Measurements from ENCODE around the gene SCNN1A. TPM values are rescaled to one million over a fixed set of nuclear protein-coding genes. Genes with fewer than 3 reads are reported as not detected.

SCNN1A gene
- total and polyA plus RNA-seq, 9 donors = 1.2 to 141 (median 10.8) TPM

- no peaks in the 10 kb centered on the region for H3K9me3 ChIP-seq
- DNase-seq = no peak
- H3K4me3 ChIP-seq = no peak overlapping the region
- H3K4me1 ChIP-seq (ENCODE audit: insufficient read depth) = no peaks in the 10 kb centered on the region
- no peak overlapping the region for H3K27ac ChIP-seq
- no peak for TF ChIP-seq POLR2A (IDR thresholded peaks at IDR 0.05)
- TF ChIP-seq CTCF (IDR thresholded peaks at IDR 0.05) = no peak
- no peak for TF ChIP-seq EP300 (IDR thresholded peaks at IDR 0.05)
- H3K27me3 ChIP-seq = no peaks in the 10 kb centered on the region
- H3K36me3 ChIP-seq = no peaks in the 10 kb centered on the region
- 85 to 92% (median 89%) methylated on average over 7 of the region's 7 CpGs for WGBS, 3 donors
- intact Hi-C loops (cut with DNase I) = no loop called here
Observed at GRCh38 chr12:6301721-6302120, 73.6 kb downstream of the SCNN1A start.

GRCh38 chr12:6297170-6297569, 78.2 kb downstream of the SCNN1A start:
- Histone ChIP-seq H3K9me3 (no peaks in the 10 kb centered on the region), H3K27me3 (no peaks in the 10 kb centered on the region), H3K4me3 (no peak overlapping the region), H3K27ac (no peak overlapping the region), H3K4me1 (ENCODE audit: insufficient read depth) (no peaks in the 10 kb centered on the region), H3K36me3 (no peaks in the 10 kb centered on the region)
- 77 to 84% (median 79%) methylated on average over 9 to 10 of the region's 10 CpGs for WGBS, 3 donors
- no peak for DNase-seq
- intact Hi-C loops (cut with DNase I) = no loop called here
- TF ChIP-seq POLR2A (IDR thresholded peaks at IDR 0.05) (no peak), EP300 (IDR thresholded peaks at IDR 0.05) (no peak), CTCF (IDR thresholded peaks at IDR 0.05) (no peak)

Small RNA genes lying within 50 kb of the gene (small RNA-seq; reads per million reads assigned to genes)
- not detected for gene RN7SL391P

Other genes starting within 250 kb of the SCNN1A start
- gene CD9, start 175.2 kb downstream of the SCNN1A start, total RNA-seq = 100 to 1,000 TPM in 1 of 7 donors, 10 to 100 TPM in 6; 23.9 to 372 (median 49.2) TPM
- 100 to 1,000 TPM in 1 of 2 donors, 10 to 100 TPM in 1; 67.0 to 244 TPM for gene CD9, start 175.2 kb downstream of the SCNN1A start, polyA plus RNA-seq
- gene PLEKHG6, start 64.9 kb downstream of the SCNN1A start, total RNA-seq = 1 to 10 TPM in 1 of 7 donors, under 1 TPM in 5, not detected in 1; 0.17 to 1.7 (median 0.51) TPM
- gene PLEKHG6, start 64.9 kb downstream of the SCNN1A start, polyA plus RNA-seq = under 1 TPM in 1 of 2 donors, not detected in 1; 0.13 TPM
- 100 to 1,000 TPM; 116 to 274 (median 179) TPM for gene TNFRSF1A, start 33.5 kb downstream of the SCNN1A start, total RNA-seq
- 100 to 1,000 TPM in 1 of 2 donors, 10 to 100 TPM in 1; 92.8 to 230 TPM for gene TNFRSF1A, start 33.5 kb downstream of the SCNN1A start, polyA plus RNA-seq
- gene LTBR, start 8.6 kb upstream of the SCNN1A start, total RNA-seq = 100 to 1,000 TPM in 3 of 7 donors, 10 to 100 TPM in 4; 55.8 to 131 (median 92.6) TPM
- 10 to 100 TPM; 21.9 to 65.7 TPM for gene LTBR, start 8.6 kb upstream of the SCNN1A start, polyA plus RNA-seq
- gene CD27, start 69.4 kb upstream of the SCNN1A start, total RNA-seq = under 1 TPM in 5 of 7 donors, not detected in 2; 0.34 to 0.87 (median 0.55) TPM
- under 1 TPM; 0.38 to 0.63 TPM for gene CD27, start 69.4 kb upstream of the SCNN1A start, polyA plus RNA-seq
- 10 to 100 TPM; 10.3 to 23.4 (median 15.3) TPM for gene TAPBPL, start 76.5 kb upstream of the SCNN1A start, total RNA-seq
- gene TAPBPL, start 76.5 kb upstream of the SCNN1A start, polyA plus RNA-seq = 10 to 100 TPM; 16.5 to 37.5 TPM
- 10 to 100 TPM in 1 of 7 donors, 1 to 10 TPM in 6; 2.5 to 10.5 (median 5.8) TPM for gene VAMP1, start 95.1 kb upstream of the SCNN1A start, total RNA-seq
- gene VAMP1, start 95.1 kb upstream of the SCNN1A start, polyA plus RNA-seq = 10 to 100 TPM in 1 of 2 donors, 1 to 10 TPM in 1; 5.2 to 11.9 TPM
- 100 to 1,000 TPM in 4 of 7 donors, 10 to 100 TPM in 3; 27.5 to 119 (median 108) TPM for gene MRPL51, start 117.7 kb upstream of the SCNN1A start, total RNA-seq
- 100 to 1,000 TPM in 1 of 2 donors, 10 to 100 TPM in 1; 74.1 to 142 TPM for gene MRPL51, start 117.7 kb upstream of the SCNN1A start, polyA plus RNA-seq
- gene NCAPD2, start 118.5 kb upstream of the SCNN1A start, total RNA-seq = 10 to 100 TPM; 11.5 to 19.5 (median 16.4) TPM
- 10 to 100 TPM in 1 of 2 donors, 1 to 10 TPM in 1; 8.8 to 19.4 TPM for gene NCAPD2, start 118.5 kb upstream of the SCNN1A start, polyA plus RNA-seq
- gene GAPDH, start 159.0 kb upstream of the SCNN1A start, total RNA-seq = 1,000 to 10,000 TPM in 5 of 7 donors, 100 to 1,000 TPM in 2; 661 to 1,442 (median 1,249) TPM
- gene GAPDH, start 159.0 kb upstream of the SCNN1A start, polyA plus RNA-seq = 1,000 to 10,000 TPM; 1,086 to 1,247 TPM
- gene IFFO1, start 180.5 kb upstream of the SCNN1A start, total RNA-seq = 10 to 100 TPM; 10.9 to 31.4 (median 22.9) TPM
- gene IFFO1, start 180.5 kb upstream of the SCNN1A start, polyA plus RNA-seq = 10 to 100 TPM in 1 of 2 donors, 1 to 10 TPM in 1; 9.7 to 25.9 TPM
- 10 to 100 TPM; 11.6 to 46.9 (median 24.5) TPM for gene NOP2, start 192.7 kb upstream of the SCNN1A start, total RNA-seq
- gene NOP2, start 192.7 kb upstream of the SCNN1A start, polyA plus RNA-seq = 10 to 100 TPM; 11.6 to 31.2 TPM
- 100 to 1,000 TPM; 137 to 297 (median 227) TPM for gene CHD4, start 231.8 kb upstream of the SCNN1A start, total RNA-seq
- gene CHD4, start 231.8 kb upstream of the SCNN1A start, polyA plus RNA-seq = 100 to 1,000 TPM; 118 to 177 TPM

All from ovary (tissue), 9 donors.